Measurements from ENCODE around the gene NTHL1. TPM values are rescaled to one million over a fixed set of nuclear protein-coding genes. Genes with fewer than 3 reads are reported as not detected.

NTHL1 gene
- total RNA-seq, 1 experiment from 2014 or later, result 93.3 TPM

DNA sequence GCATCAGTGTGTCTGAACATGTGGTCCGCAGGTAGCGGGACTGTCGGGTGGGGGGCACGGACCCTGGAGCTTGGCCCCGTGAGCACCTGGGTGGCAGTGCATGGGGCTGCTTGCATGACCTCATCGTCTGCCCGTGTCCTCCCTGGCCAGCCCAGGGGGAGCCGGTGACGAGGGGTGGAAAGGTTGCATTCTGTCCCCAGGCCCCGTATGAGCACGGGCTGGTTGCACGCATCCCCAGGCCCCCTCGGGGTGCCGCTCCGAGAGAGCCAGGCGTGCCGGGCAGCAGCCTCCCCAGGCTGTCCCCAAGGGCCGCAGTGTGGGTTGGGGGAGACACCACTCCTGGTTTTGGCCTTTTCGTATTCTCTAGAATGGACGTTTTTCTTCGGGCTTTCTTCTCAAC lies 30.1 kb upstream of the NTHL1 start (continued):
- TF ChIP-seq TP53 (CRISPR knock-in tag; IDR thresholded peaks at IDR 0.05) (no peak), EMX1 (CRISPR knock-in tag; IDR thresholded peaks at IDR 0.05) (no peak), RELA (CRISPR knock-in tag; IDR thresholded peaks at IDR 0.05; ENCODE audit: borderline replicate concordance) (no peak)
- TF ChIP-seq, protein P1, sequence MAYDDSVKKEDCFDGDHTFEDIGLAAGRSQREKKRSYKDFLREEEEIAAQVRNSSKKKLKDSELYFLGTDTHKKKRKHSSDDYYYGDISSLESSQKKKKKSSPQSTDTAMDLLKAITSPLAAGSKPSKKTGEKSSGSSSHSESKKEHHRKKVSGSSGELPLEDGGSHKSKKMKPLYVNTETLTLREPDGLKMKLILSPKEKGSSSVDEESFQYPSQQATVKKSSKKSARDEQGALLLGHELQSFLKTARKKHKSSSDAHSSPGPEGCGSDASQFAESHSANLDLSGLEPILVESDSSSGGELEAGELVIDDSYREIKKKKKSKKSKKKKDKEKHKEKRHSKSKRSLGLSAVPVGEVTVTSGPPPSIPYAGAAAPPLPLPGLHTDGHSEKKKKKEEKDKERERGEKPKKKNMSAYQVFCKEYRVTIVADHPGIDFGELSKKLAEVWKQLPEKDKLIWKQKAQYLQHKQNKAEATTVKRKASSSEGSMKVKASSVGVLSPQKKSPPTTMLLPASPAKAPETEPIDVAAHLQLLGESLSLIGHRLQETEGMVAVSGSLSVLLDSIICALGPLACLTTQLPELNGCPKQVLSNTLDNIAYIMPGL (CRISPR knock-in tag; IDR thresholded peaks at IDR 0.05), result no peak
- TF ChIP-seq, protein P2, sequence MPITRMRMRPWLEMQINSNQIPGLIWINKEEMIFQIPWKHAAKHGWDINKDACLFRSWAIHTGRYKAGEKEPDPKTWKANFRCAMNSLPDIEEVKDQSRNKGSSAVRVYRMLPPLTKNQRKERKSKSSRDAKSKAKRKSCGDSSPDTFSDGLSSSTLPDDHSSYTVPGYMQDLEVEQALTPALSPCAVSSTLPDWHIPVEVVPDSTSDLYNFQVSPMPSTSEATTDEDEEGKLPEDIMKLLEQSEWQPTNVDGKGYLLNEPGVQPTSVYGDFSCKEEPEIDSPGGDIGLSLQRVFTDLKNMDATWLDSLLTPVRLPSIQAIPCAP (CRISPR knock-in tag; IDR thresholded peaks at IDR 0.05), result no peak

DNA sequence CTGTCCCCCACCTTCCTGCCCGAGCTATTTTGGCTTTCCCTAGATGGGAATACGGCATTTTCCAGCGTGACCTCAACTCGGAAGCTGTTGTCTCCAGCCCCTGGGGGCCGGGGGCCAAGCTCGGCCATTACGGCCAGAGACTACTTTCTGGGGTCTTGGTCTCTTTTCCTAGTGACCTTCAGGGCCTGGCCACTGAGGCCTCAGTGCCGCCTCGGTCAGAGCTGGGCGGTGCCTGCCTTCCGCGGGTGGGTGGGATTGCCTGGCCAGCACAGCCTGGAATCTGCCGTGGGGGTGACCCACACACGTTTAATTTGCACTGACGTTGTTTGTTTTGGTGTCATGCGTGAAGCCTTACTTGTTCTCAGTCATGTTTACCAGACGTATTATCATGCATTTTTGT lies 29.4 kb upstream of the NTHL1 start:
- POLR2A ChIA-PET, result interaction anchor here (0.6 kb wide), 1 partner anchor 1642 kb away, joined by 3 read pairs; no protein-coding TSS in a partner anchor
- Mint-ChIP-seq H3K4me1 (no peaks in the 10 kb centered on the region), H3K9me3 (no peaks in the 10 kb centered on the region), H3K4me3 (no peak overlapping the region), H3K36me3 (peaks cover 3% of the 10 kb centered on the region), H3K27ac (no peak overlapping the region), H3K27me3 (ENCODE audit: low read depth) (no peaks in the 10 kb centered on the region)
- DNase-seq (ENCODE audit: low spot score), result no peak
- ATAC-seq, result no peak
- CTCF ChIA-PET, result no interaction called here
- TF ChIP-seq, protein P1 (CRISPR knock-in tag; IDR thresholded peaks at IDR 0.05), result no peak
- TF ChIP-seq FOXP1 (CRISPR knock-in tag; IDR thresholded peaks at IDR 0.05; ENCODE audit: borderline replicate concordance) (no peak), ZNF416 (CRISPR knock-in tag; IDR thresholded peaks at IDR 0.05) (no peak), NR2C2 (CRISPR knock-in tag; IDR thresholded peaks at IDR 0.05) (no peak)

DNA sequence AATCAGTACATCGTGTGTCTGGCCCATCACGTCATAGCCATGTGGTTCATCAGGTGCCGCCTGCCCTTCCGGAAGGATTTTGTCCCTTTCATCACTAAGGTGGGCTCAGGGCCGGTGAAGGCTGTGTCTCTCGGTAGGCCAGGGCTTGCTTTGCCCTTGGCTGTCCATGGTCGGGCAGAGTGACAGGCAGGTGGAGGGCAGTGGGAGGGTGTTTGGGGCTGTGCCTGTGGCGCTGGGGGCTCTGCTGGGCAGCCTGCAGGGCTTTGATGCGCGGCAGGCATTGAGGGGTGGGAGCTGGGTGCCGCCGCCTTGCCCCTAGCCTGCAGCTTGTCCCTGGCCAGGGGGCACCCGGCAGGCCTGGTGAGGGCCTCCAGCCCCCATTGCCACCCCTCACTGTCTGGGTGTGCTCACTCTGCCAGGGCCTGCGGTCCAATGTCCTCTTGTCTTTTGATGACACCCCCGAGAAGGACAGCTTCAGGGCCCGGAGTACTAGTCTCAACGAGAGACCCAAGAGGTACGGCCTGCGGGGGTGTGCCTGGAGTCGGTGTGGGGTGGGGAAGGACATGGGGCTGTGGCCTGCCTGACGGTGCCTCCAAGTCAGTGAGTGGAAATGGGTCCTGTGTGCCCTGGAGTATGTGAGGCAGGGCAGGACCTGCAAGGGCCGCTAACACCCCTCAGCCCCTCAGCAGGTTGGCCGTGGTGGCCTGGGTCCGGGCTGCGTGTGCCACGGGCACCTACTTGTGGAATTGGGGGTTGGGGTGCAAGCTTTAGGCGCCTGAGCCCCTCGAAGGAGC lies 28.6 kb upstream of the NTHL1 start:
- H3K27ac Mint-ChIP-seq, result no peak overlapping the region
- no peak for DNase-seq (ENCODE audit: low spot score)
- TF ChIP-seq, protein P3, sequence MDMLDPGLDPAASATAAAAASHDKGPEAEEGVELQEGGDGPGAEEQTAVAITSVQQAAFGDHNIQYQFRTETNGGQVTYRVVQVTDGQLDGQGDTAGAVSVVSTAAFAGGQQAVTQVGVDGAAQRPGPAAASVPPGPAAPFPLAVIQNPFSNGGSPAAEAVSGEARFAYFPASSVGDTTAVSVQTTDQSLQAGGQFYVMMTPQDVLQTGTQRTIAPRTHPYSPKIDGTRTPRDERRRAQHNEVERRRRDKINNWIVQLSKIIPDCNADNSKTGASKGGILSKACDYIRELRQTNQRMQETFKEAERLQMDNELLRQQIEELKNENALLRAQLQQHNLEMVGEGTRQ (CRISPR knock-in tag; IDR thresholded peaks at IDR 0.05), result no peak
- TF ChIP-seq ZNF396 (CRISPR knock-in tag; IDR thresholded peaks at IDR 0.05; ENCODE audit: borderline replicate concordance), result no peak
- TF ChIP-seq, protein P4, sequence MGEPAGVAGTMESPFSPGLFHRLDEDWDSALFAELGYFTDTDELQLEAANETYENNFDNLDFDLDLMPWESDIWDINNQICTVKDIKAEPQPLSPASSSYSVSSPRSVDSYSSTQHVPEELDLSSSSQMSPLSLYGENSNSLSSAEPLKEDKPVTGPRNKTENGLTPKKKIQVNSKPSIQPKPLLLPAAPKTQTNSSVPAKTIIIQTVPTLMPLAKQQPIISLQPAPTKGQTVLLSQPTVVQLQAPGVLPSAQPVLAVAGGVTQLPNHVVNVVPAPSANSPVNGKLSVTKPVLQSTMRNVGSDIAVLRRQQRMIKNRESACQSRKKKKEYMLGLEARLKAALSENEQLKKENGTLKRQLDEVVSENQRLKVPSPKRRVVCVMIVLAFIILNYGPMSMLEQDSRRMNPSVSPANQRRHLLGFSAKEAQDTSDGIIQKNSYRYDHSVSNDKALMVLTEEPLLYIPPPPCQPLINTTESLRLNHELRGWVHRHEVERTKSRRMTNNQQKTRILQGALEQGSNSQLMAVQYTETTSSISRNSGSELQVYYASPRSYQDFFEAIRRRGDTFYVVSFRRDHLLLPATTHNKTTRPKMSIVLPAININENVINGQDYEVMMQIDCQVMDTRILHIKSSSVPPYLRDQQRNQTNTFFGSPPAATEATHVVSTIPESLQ (CRISPR knock-in tag; IDR thresholded peaks at IDR 0.05), result no peak
- no peak for TF ChIP-seq MXD4 (CRISPR knock-in tag; IDR thresholded peaks at IDR 0.05; ENCODE audit: borderline replicate concordance)
- TF ChIP-seq, protein P5, sequence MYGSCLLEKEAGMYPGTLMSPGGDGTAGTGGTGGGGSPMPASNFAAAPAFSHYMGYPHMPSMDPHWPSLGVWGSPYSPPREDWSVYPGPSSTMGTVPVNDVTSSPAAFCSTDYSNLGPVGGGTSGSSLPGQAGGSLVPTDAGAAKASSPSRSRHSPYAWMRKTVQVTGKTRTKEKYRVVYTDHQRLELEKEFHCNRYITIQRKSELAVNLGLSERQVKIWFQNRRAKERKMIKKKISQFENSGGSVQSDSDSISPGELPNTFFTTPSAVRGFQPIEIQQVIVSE (CRISPR knock-in tag; IDR thresholded peaks at IDR 0.05; ENCODE audit: borderline replicate concordance), result no peak
- no peak for TF ChIP-seq NR2C2 (CRISPR knock-in tag; IDR thresholded peaks at IDR 0.05)
- TF ChIP-seq NFE2L1 (CRISPR knock-in tag; IDR thresholded peaks at IDR 0.05), result no peak
- no peak for TF ChIP-seq JUN (CRISPR knock-in tag; IDR thresholded peaks at IDR 0.05)
- ATAC-seq, result no peak
- H3K36me3 Mint-ChIP-seq, result peaks cover 3% of the 10 kb centered on the region
- H3K9me3 Mint-ChIP-seq, result no peaks in the 10 kb centered on the region
- no peaks in the 10 kb centered on the region for H3K27me3 Mint-ChIP-seq (ENCODE audit: low read depth)
- H3K4me3 Mint-ChIP-seq, result no peak overlapping the region
- H3K4me1 Mint-ChIP-seq, result no peaks in the 10 kb centered on the region
- ChIA-PET POLR2A (interaction anchor here (0.6 kb wide), 1 partner anchor 166 kb away, joined by 4 read pairs; no protein-coding TSS in a partner anchor), CTCF (interaction anchor here (1.1 kb wide), 1 partner anchor 65 kb away, joined by 7 read pairs; no protein-coding TSS in a partner anchor)
